HG02610 (cell line): ENCODE data around the gene CORO2B.
A peak's percentile ranks its signal among the peaks of the same experiment; 100 is the strongest.

Experiments
- ATAC-seq: cut with Tn5 transposase; IDR thresholded peaks from one replicate; pipeline ENCODE4 v1.9.1; 2021; ENCODE audit warnings: mild to moderate bottlenecking, moderate library complexity; ENCODE audit not compliant: unreplicated experiment

The CORO2B gene

GRCh38 chr15:68553994-68554720 is 24.6 kb upstream of the CORO2B start:
- ATAC-seq: no peak

DNA sequence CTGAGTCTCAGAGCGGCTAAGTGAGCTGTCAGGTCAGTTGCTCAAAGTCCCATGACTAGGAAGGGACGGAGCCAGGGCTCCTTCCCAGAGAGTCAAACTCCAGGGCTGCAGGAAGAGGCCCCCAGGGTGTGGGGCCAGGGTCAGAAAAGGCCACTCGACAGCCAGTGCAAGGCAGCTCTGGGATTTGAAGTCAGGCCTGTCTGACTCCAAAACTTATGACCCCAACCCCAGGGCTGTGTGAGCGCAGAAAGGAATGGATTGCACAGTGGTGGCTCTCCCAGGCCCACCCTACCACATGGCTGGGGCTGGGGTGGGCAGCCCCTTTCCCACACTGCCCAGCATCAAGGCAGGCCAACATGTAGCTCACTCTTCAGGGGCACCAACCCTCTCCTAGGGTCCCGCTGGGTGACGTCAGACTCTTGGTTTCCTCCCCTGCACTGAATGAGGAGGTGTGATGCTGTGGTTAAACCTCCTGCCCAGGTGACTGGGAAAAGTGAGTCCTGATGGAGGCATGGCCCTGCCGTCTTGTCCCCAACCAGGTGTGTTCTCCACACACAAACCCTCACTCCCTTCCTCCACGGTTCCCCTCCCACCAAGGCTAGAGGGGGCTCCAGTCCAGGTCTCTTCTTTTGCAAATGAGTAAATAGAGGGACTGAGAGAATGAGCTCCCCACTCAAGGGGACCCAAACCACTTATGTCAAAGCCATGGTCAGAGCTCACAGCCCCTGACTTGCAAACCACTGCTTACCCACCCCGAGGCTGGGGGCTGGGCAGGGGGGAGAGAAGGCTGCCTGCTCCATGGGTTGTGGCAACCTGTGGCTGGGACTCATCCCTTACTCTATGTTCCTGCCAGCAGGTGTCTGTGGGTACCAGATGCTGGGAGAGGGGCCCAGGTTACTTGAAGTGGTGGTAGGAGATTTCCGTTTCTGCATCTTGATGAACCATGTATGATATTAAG is 23.8 kb upstream of the CORO2B start:
- ATAC-seq: no peak

GRCh38 chr15:68555679-68556037 is 23.1 kb upstream of the CORO2B start:
- ATAC-seq: no peak

DNA sequence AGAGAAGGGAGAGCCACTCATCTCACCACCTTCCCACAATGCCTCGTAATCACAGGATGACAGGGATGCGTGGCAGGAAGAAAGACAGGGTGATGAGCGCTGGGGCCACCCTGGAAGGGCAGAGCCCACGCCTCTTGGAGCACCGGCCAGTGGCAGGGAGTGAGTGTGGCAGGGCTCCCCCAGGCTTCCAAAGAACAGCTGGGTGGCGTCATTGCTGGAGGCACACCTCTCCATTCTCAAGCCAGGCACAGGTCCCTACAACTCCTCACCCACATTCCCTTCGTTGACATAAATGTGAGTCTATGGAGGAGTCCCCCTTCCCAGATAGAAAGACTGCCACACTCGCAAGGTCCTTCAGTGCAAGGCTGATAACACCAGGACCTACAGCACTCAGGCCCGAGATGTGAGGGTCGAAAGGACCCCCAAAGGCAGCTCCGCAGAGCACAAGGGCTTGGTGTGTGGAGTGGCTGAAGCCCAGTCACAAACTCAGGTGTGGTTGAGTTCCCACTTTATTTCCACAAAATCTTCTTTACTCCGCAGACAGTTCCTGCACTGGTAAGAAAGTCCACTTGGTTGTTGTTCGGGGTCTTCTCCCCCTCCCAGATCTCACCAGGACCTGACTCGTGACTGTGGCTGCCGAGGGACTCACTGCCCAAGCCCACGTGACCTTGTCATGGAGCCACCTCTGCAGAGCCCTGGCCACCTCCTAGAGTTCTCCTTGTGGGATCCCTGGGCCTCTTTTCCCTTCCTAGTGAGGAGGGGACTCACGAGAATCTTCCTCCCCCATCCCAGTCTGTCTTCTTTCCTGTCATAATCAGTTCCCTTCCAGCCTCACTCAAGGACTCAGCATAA is 22.4 kb upstream of the CORO2B start:
- ATAC-seq: no peak

- ATAC-seq: no peak
Observed at GRCh38 chr15:68557469-68558317, 21.1 kb upstream of the CORO2B start.

DNA sequence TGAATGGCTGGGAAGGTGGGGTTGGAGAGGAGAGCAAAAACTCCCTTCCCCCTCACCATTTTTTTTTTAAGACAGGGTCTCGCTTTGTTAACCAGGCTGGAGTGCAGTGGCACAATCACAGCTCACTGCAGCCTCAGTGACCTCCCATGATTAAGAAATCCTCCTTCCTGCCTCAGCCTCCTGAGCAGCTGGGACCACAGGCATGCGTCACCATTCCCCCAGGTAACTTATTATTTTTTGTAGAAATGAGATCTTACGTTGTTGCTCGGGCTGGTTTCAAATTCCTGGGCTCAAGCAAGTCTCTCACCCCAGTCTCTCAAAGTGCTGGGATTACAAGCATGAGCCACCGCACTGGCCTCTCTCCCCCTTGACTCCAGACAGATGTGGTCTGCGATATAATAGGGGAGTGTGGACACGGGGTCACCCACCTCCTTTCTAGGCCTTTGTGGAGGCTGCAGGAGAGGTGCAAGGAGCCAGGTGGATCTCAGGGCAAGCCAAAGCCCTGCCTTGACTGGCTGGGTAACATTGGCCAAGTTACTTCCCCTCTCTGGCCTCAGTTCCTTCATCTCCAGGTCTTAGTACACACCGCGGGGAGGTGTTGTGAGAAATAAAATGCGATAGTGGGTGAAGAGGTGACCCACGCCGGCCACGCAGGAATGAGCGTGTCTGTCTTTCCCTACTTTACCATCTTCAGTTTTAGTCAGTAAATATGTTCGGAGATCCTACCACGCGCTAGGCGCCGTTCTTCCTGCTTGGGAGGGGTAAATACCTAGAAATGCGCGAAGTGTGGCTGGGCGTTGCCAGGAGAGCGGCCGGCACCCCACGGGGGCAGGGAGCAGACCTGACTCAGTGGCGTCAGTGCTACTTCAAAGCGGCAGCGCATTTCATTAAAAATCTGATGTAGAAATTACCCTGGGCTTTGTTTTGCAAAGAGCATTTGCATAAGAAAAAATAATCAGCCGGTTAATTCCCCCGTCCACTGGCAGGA is 20.2 kb upstream of the CORO2B start:
- no peak for ATAC-seq

DNA sequence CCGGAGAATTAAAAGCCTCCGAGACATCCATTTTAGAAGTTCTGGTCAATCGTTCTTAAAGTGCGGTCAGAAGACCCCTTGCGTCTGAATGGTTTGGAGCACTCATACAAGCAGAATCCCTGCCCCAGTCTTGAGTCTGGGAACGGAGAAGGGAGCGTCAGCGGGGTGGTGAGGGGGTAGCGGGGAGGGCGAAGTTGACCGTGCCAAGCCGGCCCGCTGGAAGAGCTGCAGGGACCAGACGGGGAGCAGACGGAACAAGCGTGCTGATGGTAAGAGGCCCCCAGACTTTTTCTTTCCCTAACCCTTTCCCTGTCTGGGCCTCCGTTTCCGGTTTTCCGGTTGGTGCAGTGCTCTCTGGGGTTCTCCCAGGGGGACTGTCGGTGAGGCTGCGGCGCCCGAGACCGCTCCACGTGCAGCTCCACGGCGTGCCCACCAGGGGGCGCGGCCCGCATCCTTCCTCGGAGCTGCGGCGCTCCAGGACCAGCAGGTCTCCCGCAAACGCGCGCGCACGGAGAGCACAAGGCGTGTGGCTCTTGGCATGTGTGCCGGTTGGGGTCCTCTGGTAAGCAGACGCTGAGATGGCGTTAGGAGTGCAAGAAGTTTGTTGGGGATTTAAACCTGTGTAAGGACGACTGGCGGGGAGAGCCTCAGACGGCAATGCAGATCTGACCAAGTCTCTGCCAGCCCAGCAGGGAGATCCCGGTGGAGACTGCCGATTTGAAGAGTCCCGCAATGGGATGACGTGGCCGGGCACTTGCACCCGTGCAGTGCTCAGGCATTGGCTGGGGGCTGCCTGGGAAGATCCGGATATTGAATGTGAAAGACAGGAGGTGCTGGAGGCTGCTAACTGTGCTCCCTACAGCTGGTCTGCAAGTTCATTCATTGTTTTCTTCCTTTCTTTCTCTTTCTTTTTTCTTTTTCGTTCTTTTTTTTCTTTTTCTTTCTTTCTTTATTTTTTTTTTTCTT is 19.2 kb upstream of the CORO2B start:
- ATAC-seq: peak; percentile 59

DNA sequence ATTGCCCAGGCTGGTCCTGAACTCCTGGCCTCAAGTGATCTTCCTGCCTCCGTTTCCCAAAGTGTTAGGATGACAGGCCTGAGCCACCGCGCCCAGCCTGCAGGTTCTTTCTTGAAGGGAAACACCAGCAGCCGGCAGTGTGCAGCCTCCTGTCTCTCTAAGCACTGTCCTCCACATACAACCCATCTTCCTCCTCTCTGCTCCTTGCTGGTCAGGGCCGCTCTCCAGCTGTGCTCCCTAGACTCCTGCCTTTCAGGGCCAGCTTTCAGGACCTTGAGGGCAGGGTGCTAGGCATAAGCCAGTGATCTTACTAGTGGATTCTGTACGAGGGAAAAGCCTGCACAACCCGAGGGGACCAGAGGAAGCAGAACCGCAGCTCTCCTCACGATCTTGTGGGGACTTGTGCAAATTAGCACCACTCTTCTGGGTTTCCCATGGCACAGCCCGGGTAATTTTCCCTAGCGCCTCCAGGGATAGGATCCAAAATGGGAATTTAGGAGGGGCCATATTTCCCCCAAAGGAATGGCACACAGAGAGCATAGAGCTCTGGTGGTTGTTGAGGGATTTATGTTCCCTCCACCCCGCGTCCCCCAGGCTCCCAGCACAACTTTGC is 18.2 kb upstream of the CORO2B start:
- no peak for ATAC-seq

- no peak for ATAC-seq
Observed at GRCh38 chr15:68561171-68561900, 17.5 kb upstream of the CORO2B start.

DNA sequence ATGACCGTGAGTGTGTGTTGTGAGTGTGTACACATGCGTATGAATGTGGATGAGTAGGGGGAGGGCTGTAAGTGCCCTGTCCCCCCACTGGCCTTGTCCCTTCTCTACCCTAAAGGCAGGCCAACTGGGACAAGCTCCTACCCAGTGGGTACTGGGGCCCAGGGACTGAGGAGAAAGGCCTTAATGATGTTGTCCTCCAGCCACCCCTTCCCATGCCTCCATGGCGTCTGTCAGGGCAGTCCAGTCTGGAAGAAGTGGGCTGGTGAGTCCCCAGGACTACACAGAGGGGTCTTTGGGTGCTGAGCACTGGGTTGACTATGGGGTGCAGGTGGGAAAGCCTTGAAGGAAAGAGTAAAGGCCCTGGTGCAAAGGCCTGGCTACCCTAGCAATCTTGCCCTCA is 16.9 kb upstream of the CORO2B start:
- ATAC-seq: no peak

- no peak for ATAC-seq
Observed at GRCh38 chr15:68564173-68564572, 14.6 kb upstream of the CORO2B start.

DNA sequence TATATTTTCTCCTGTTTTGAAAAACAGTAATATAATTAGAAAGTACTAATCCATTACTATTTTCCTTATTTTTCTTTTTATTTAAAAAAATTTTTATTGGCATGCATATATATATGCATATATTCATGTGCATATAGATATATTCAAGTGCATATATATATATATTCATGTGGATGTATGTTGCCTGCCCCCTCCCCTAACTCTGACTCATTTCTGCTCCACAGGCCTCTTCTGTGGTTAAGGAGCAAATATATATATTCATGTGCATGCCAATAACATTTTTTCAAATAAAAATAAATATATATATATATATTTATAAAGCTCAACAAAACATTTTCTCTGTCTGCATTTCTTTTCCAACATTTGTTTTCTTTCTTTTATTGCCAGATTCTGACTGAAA is 13.6 kb upstream of the CORO2B start:
- ATAC-seq: no peak

DNA sequence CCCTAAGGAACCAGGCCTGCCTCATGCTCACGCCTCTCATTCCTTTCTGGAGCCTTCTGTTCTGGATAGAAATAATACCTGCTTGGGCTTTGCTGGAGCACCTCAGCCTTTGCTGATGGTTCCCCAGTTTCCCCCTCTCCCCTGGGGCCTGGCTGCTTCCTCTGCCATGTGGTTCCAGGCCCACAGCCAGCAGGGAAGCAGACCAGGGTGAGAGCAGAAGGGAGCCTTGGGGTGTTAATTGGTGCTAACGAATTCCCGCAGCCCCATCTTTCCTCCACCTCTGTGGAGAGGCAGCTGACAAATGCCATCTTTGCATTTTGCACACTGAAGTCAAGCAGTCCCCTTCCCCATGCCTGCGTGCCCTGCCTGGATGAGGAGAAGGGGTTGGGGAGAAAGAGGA is 13.1 kb upstream of the CORO2B start:
- no peak for ATAC-seq

- no peak for ATAC-seq
Observed at GRCh38 chr15:68566377-68566954, 12.3 kb upstream of the CORO2B start.

DNA sequence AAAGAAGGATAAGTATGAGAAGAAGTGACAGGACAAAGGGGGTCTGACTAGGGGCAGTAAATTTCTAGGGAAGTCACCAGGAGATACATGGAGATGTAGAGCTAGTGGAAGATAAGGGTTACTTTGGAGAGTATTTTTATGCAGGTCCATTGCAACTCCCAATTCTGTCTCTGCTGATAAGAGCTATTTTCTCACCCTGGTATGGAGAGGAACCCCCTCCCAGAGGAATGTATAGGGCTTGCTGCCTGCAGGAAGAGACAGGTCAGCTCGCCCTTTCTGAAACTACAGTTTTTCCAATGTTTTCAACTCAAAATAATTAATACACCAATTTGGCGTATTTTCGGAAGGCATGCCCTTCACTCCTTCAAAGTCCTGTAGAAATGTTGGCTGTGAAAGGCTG is 11.4 kb upstream of the CORO2B start:
- no peak for ATAC-seq

GRCh38 chr15:68570974-68571373 is 7.8 kb upstream of the CORO2B start:
- ATAC-seq: no peak

GRCh38 chr15:68571582-68571981 is 7.2 kb upstream of the CORO2B start:
- no peak for ATAC-seq
